K562 (cell line): ENCODE data around the gene ZFHX2. TPM values are rescaled to one million over a fixed set of nuclear protein-coding genes. Genes with fewer than 3 reads are reported as not detected.

Source experiments
- DMBX1 ChIP-seq: fragments of 250-450 bp; sonication (Bioruptor Pico); IDR thresholded peaks from 2 replicates; pipeline ENCODE4 v1.8.0; 2022; ENCODE audit warnings: inconsistent platforms, mild to moderate bottlenecking, moderate library complexity, borderline replicate concordance
- HCFC1 ChIP-seq: IDR thresholded peaks from 2 replicates; pipeline ENCODE4 v1.6.1; 2012; ENCODE audit warnings: low read depth, low read length, improper control_type of control experiment
- HDAC2 ChIP-seq: fragments of 450-650 bp; IDR thresholded peaks from 2 replicates; pipeline ENCODE4 v1.6.1; 2016; ENCODE audit warnings: mild to moderate bottlenecking
- KDM5B ChIP-seq: fragments of 200-600 bp; sonication (generic); IDR thresholded peaks from 2 replicates; pipeline ENCODE4 v1.6.1; 2012; ENCODE audit warnings: low read depth, mild to moderate bottlenecking, moderate library complexity, low read length, control low read depth, inconsistent platforms; ENCODE audit not compliant: insufficient replicate concordance
- KLF1 ChIP-seq: fragments of 450-650 bp; IDR thresholded peaks from 2 replicates; pipeline ENCODE4 v1.6.1; 2016; ENCODE audit warnings: missing genetic modification characterization, missing compliant biosample characterization
- MBD2 ChIP-seq: sonication (generic); IDR thresholded peaks from 2 replicates; pipeline ENCODE4 v1.6.1; 2016; ENCODE audit warnings: low read depth, borderline replicate concordance
- MTA3 ChIP-seq: fragments of 450-650 bp; formaldehyde crosslinking; IDR thresholded peaks from 2 replicates; pipeline ENCODE4 v1.6.1; 2017; ENCODE audit warnings: mild to moderate bottlenecking, borderline replicate concordance
- MYC ChIP-seq, 2 experiments: fragments of 250-450 bp in 1 of 2; sonication (Bioruptor Pico) in 1 of 2; IDR thresholded peaks; 2 replicates each; pipeline versions ENCODE4 v1.5.1 to v1.6.1; 2012 to 2021; ENCODE audit warnings: low read depth in 2 of 2, borderline replicate concordance in 1 of 2, improper control_type of control experiment in 1 of 2, low read length in 1 of 2, mild to moderate bottlenecking in 1 of 2, moderate library complexity in 1 of 2
- NEUROD1 ChIP-seq: fragments of 150-350 bp; IDR thresholded peaks from 2 replicates; pipeline ENCODE4 v1.6.1; 2014; ENCODE audit warnings: borderline replicate concordance, low read length, low read depth; ENCODE audit not compliant: partially characterized antibody
- NKRF ChIP-seq: fragments of 450-650 bp; IDR thresholded peaks from 2 replicates; pipeline ENCODE4 v1.6.1; 2016; ENCODE audit warnings: borderline replicate concordance
- PML ChIP-seq: IDR thresholded peaks from 2 replicates; pipeline ENCODE4 v1.6.1; 2012; ENCODE audit warnings: low read length, inconsistent platforms
- POLR2B ChIP-seq: fragments of 450-650 bp; IDR thresholded peaks from 2 replicates; pipeline ENCODE4 v1.6.1; 2018; ENCODE audit warnings: low read depth; ENCODE audit not compliant: partially characterized antibody
- RAD51 ChIP-seq: fragments of 450-650 bp; IDR thresholded peaks from 2 replicates; pipeline ENCODE4 v1.7.1; 2016; ENCODE audit warnings: low read depth, mild to moderate bottlenecking, borderline replicate concordance
- RCOR1 ChIP-seq, 2 experiments: IDR thresholded peaks; 2 replicates each; pipeline ENCODE4 v1.6.1; 2012; ENCODE audit warnings: low read depth in 2 of 2, low read length in 2 of 2, borderline replicate concordance in 1 of 2, improper control_type of control experiment in 1 of 2
- SUPT5H ChIP-seq: fragments of 450-650 bp; IDR thresholded peaks from 2 replicates; pipeline ENCODE4 v1.6.1; 2016
- TCF7 ChIP-seq: sonication (generic); IDR thresholded peaks from 2 replicates; pipeline ENCODE4 v1.6.1; 2016; ENCODE audit warnings: antibody characterized with exemption, borderline replicate concordance
- TFAP4 ChIP-seq: sonication (generic); formaldehyde crosslinking; IDR thresholded peaks from 2 replicates; pipeline ENCODE4 v1.8.0; 2022; ENCODE audit warnings: missing genetic modification reagents, mild to moderate bottlenecking, moderate library complexity, borderline replicate concordance
- ZNF444 ChIP-seq: fragments of 250-450 bp; sonication (Bioruptor Pico); IDR thresholded peaks from 2 replicates; pipeline ENCODE4 v1.4.0; 2020; ENCODE audit warnings: mild to moderate bottlenecking, moderate library complexity
- ZNF699 ChIP-seq: fragments of 250-450 bp; sonication (Bioruptor Pico); IDR thresholded peaks from 2 replicates; pipeline ENCODE4 v1.8.0; 2021; ENCODE audit warnings: mild to moderate bottlenecking, moderate library complexity; ENCODE audit not compliant: insufficient replicate concordance
- polyA plus RNA-seq, 8 experiments: library from polyadenylated mRNA; depleted of rRNA in 4 of 8; stranded (reverse) in 5 of 8; unstranded in 3 of 8; fragments of >200 nt; fragmentation: Nextera tagmentation in 2 of 8; fragmentation: Illumina TruSeq in 1 of 8; extraction: Ambion mirVana in 2 of 8; extraction: Trizol in 1 of 8; gene quantifications; 2 replicates each; pipeline versions ENCODE4 v1.2.1 to v1.2.3, GENCODE V29; 2011 to 2014; ENCODE audit warnings: inconsistent platforms in 1 of 8, missing spikeins in 1 of 8
- total RNA-seq, 7 experiments: library from RNA; depleted of rRNA in 6 of 7; stranded (reverse); fragments of >200 nt in 6 of 7; fragmentation: Illumina TruSeq in 2 of 7; extraction: Trizol in 2 of 7; gene quantifications; 2 replicates each; pipeline versions ENCODE4 v1.2.1 to v1.2.3, GENCODE V29; 2011 to 2021; ENCODE audit warnings: low replicate concordance in 1 of 7
- TF ChIP-seq, protein P1 (sequence below), 2 experiments: IDR thresholded peaks; 2 replicates each; pipeline ENCODE4 v1.6.1; 2011; ENCODE audit warnings: borderline replicate concordance in 1 of 2, control low read depth in 1 of 2, low read depth in 1 of 2, low read length in 1 of 2, mild to moderate bottlenecking in 1 of 2, mixed read lengths in 1 of 2, moderate library complexity in 1 of 2; ENCODE audit not compliant: insufficient read depth in 1 of 2, insufficient read length in 1 of 2, poor library complexity in 1 of 2, severe bottlenecking in 1 of 2; ENCODE audit errors: extremely low read depth in 1 of 2

The ZFHX2 gene
- total and polyA plus RNA-seq, 9 of the 15 experiments (the other 6 are each of a cell fraction or from before 2014, with no cell fraction given) = 0.06 to 0.11 (median 0.11) TPM; not detected in 4

- TF ChIP-seq MTA3 (peak; percentile 48; the same call in 1 of the 2 replicates), ZNF444 (CRISPR knock-in tag) (no peak), SUPT5H (peak; percentile 66), TCF7 (no peak), RCOR1 (IDR thresholded peaks at IDR 0.05; ENCODE audit: borderline replicate concordance in 1 of 2, low read depth in 2 of 2, low read length in 2 of 2) (peak in 1 of 2 experiments; percentile 55; a peak in 1 of 4 replicates), MBD2 (0 out of 2 replicates have a peak, but pooled peaks have one; percentile 57), KDM5B (peak; percentile 47), TFAP4 (peak; percentile 51; the same call in 1 of the 2 replicates), RAD51 (0 out of 2 replicates have a peak, but pooled peaks have one; percentile 8), KLF1 (peak; percentile 57; the same call in 1 of the 2 replicates), NKRF (peak; percentile 44; the same call in 1 of the 2 replicates), PML (0 out of 2 replicates have a peak, but pooled peaks have one; percentile 21), HDAC2 (0 out of 2 replicates have a peak, but pooled peaks have one; percentile 50), NEUROD1 (peak; percentile 35), ZNF699 (CRISPR knock-in tag) (no peak), POLR2B (peak; percentile 32), MYC (IDR thresholded peaks at IDR 0.05; ENCODE audit: low read depth, low read length) (peak; percentile 75), MYC (CRISPR knock-in tag; IDR thresholded peaks at IDR 0.05; ENCODE audit: borderline replicate concordance, low read depth) (peak; percentile 76; the same call in 1 of the 2 replicates), DMBX1 (CRISPR knock-in tag) (0 out of 2 replicates have a peak, but pooled peaks have one; percentile 19), HCFC1 (peak; percentile 86)
- TF ChIP-seq, protein P1, sequence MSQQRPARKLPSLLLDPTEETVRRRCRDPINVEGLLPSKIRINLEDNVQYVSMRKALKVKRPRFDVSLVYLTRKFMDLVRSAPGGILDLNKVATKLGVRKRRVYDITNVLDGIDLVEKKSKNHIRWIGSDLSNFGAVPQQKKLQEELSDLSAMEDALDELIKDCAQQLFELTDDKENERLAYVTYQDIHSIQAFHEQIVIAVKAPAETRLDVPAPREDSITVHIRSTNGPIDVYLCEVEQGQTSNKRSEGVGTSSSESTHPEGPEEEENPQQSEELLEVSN (IDR thresholded peaks at IDR 0.05; ENCODE audit: borderline replicate concordance in 1 of 2, extremely low read depth in 1 of 2, insufficient read depth in 1 of 2, insufficient read length in 1 of 2, low read depth in 1 of 2, low read length in 1 of 2, poor library complexity in 1 of 2, severe bottlenecking in 1 of 2) = peak; percentile 15 to 17
Measured at GRCh38 chr14:23555882-23556699, 4.5 kb upstream of the ZFHX2 start, which contains the start of gene THTPA (continued).
